PC-3 (cell line): ENCODE results near the gene RNH1. TPM values are rescaled to one million over a fixed set of nuclear protein-coding genes. Genes with fewer than 3 reads are reported as not detected.

Experiments used
- ATAC-seq: fragments of 200-7000 bp; cut with Tn5 transposase; 2 replicates; pipeline ENCODE4 v1.9.1; 2020; ENCODE audit warnings: mild to moderate bottlenecking, moderate library complexity
- BruUV-seq: library from RNA; stranded (reverse); fragments of 400-500 nt; replicated peaks from 2 replicates; lab custom pipeline; 2021; lab: Mats Ljungman, UMichigan
- CTCF ChIA-PET: fragments of 300-600 bp; sonication (Branson Sonifier 250); formaldehyde crosslinking; loops from one replicate; lab custom pipeline; 2022; ENCODE audit warnings: antibody characterized with exemption; lab: Charles Lee
- POLR2A ChIA-PET: fragments of 300-600 bp; sonication (Branson Sonifier 250); formaldehyde crosslinking; loops from one replicate; lab custom pipeline; 2022; ENCODE audit warnings: antibody characterized with exemption; ENCODE audit not compliant: unreplicated experiment; lab: Charles Lee
- DNase-seq: peaks from one replicate; pipeline ENCODE4 v3.0.0-alpha.2; 2015
- H2AFZ ChIP-seq: fragments of 300-600 bp; sonication (generic); 2 replicates; pipeline ENCODE4 v1.6.0; 2016; ENCODE audit warnings: antibody characterized with exemption, low read length
- H3F3A ChIP-seq: fragments of 300-600 bp; sonication (generic); one replicate; pipeline ENCODE4 v1.6.0; 2017; ENCODE audit warnings: antibody characterized with exemption, low read length, control low read depth, mild to moderate bottlenecking; ENCODE audit not compliant: unreplicated experiment
- H3K27ac ChIP-seq: fragments of 300-600 bp; sonication (generic); 2 replicates; pipeline ENCODE4 v1.5.1; 2016; ENCODE audit warnings: mild to moderate bottlenecking, low read length
- H3K27me3 ChIP-seq: fragments of 300-600 bp; sonication (generic); 2 replicates; pipeline ENCODE4 v1.6.1; 2016; ENCODE audit warnings: low read length, mixed read lengths
- H3K36me3 ChIP-seq: fragments of 300-600 bp; sonication (generic); 2 replicates; pipeline ENCODE4 v1.6.1; 2016; ENCODE audit warnings: low read depth, mixed run types, low read length, mixed read lengths
- H3K4me1 ChIP-seq: fragments of 300-600 bp; sonication (generic); 2 replicates; pipeline ENCODE4 v1.5.1; 2016; ENCODE audit warnings: low read length; ENCODE audit not compliant: insufficient read depth
- H3K4me2 ChIP-seq: fragments of 300-600 bp; sonication (generic); 2 replicates; pipeline ENCODE4 v1.6.0; 2016; ENCODE audit warnings: low read length
- H3K4me3 ChIP-seq: fragments of 300-600 bp; sonication (generic); 2 replicates; pipeline ENCODE4 v1.5.1; 2016; ENCODE audit warnings: mild to moderate bottlenecking, low read length, mixed read lengths
- H3K79me2 ChIP-seq: fragments of 300-600 bp; sonication (generic); 2 replicates; pipeline ENCODE4 v1.6.1; 2017; ENCODE audit warnings: low read length, mixed read lengths
- H3K9ac ChIP-seq: fragments of 300-600 bp; sonication (generic); 2 replicates; pipeline ENCODE4 v1.6.0; 2016; ENCODE audit warnings: mild to moderate bottlenecking, low read length
- H3K9me2 ChIP-seq: fragments of 300-600 bp; sonication (generic); replicated peaks from 2 replicates; pipeline ENCODE4 v1.6.1; 2016; ENCODE audit warnings: mixed run types, low read length, mixed read lengths
- H3K9me3 ChIP-seq: fragments of 300-600 bp; sonication (generic); 2 replicates; pipeline ENCODE4 v1.6.1; 2016; ENCODE audit warnings: low read length, mixed read lengths
- H4K20me1 ChIP-seq: fragments of 300-600 bp; sonication (generic); 2 replicates; pipeline ENCODE4 v1.6.1; 2016; ENCODE audit warnings: low read length, mixed read lengths
- EZH2 ChIP-seq: fragments of 300-600 bp; sonication (generic); IDR thresholded peaks from one replicate; pipeline ENCODE4 v1.6.1; 2017; ENCODE audit warnings: antibody characterized with exemption, mild to moderate bottlenecking, low read length; ENCODE audit not compliant: unreplicated experiment
- EZH2phosphoT487 ChIP-seq: fragments of 300-600 bp; sonication (generic); IDR thresholded peaks from 2 replicates; pipeline ENCODE4 v1.6.1; 2018; ENCODE audit warnings: mild to moderate bottlenecking, antibody characterized with exemption, low read length, borderline replicate concordance
- intact Hi-C: fragments of 100-400 bp; cut with micrococcal nuclease; formaldehyde crosslinking; loops from 2 replicates; pipeline ENCODE4 v1.9.0; 2023
- total RNA-seq: library from RNA; depleted of rRNA; stranded (reverse); fragments of >200 nt; gene quantifications from 2 replicates; pipeline ENCODE4 v1.2.3, GENCODE V29; 2014
- TF ChIP-seq, protein P1 (sequence below): fragments of 300-600 bp; sonication (generic); conservative IDR thresholded peaks from 2 replicates; pipeline ENCODE4 v1.5.1; 2017; ENCODE audit warnings: antibody characterized with exemption, low read depth, mild to moderate bottlenecking, low read length

The RNH1 gene
- total RNA-seq, 1 experiment from 2014 or later, result 258 TPM

GRCh38 chr11:504994-505344 lies 2.1 kb downstream of the RNH1 start:
- H3K4me3 ChIP-seq, result peak overlapping the region; percentile 88
- POLR2A ChIA-PET, result no interaction called here
- peak overlapping the region; percentile 100; the same call in 1 of the 2 replicates for H3K9ac ChIP-seq

GRCh38 chr11:504053-504993 lies 2.7 kb downstream of the RNH1 start:
- Histone ChIP-seq H3K9ac (no peak overlapping the region), H3K4me2 (peak overlapping the region; percentile 100), H3K27me3 (no peaks in the 10 kb centered on the region), H3K27ac (no peak overlapping the region), H2AFZ (no peak overlapping the region), H4K20me1 (no peaks in the 10 kb centered on the region), H3K9me2 (no peaks in the 10 kb centered on the region), H3K36me3 (no peaks in the 10 kb centered on the region), H3K4me1 (peaks cover 12% of the 10 kb centered on the region), H3F3A (no peaks in the 10 kb centered on the region), H3K9me3 (no peaks in the 10 kb centered on the region), H3K79me2 (peaks cover 43% of the 10 kb centered on the region), H3K4me3 (peak overlapping the region; percentile 88)
- BruUV-seq, result no TSS peak
- intact Hi-C loops, result no loop called here
- DNase-seq (no peak), ATAC-seq (no peak)
- TF ChIP-seq EZH2phosphoT487, result no peak
- POLR2A ChIA-PET, result no interaction called here
- CTCF ChIA-PET, result no interaction called here

More at GRCh38 chr11:504994-505344, 2.1 kb downstream of the RNH1 start:
- no peak overlapping the region for H3K27ac ChIP-seq
- H3K9me3 ChIP-seq, result no peaks in the 10 kb centered on the region
- peaks cover 43% of the 10 kb centered on the region for H3K79me2 ChIP-seq
- H3K9me2 ChIP-seq, result no peaks in the 10 kb centered on the region
- H3K4me1 ChIP-seq, result peaks cover 12% of the 10 kb centered on the region
- BruUV-seq, result no TSS peak
- no peak for ATAC-seq
- CTCF ChIA-PET, result no interaction called here
- no peaks in the 10 kb centered on the region for H3K27me3 ChIP-seq
- no peaks in the 10 kb centered on the region for H4K20me1 ChIP-seq
- no peaks in the 10 kb centered on the region for H3F3A ChIP-seq
- TF ChIP-seq, protein P1, sequence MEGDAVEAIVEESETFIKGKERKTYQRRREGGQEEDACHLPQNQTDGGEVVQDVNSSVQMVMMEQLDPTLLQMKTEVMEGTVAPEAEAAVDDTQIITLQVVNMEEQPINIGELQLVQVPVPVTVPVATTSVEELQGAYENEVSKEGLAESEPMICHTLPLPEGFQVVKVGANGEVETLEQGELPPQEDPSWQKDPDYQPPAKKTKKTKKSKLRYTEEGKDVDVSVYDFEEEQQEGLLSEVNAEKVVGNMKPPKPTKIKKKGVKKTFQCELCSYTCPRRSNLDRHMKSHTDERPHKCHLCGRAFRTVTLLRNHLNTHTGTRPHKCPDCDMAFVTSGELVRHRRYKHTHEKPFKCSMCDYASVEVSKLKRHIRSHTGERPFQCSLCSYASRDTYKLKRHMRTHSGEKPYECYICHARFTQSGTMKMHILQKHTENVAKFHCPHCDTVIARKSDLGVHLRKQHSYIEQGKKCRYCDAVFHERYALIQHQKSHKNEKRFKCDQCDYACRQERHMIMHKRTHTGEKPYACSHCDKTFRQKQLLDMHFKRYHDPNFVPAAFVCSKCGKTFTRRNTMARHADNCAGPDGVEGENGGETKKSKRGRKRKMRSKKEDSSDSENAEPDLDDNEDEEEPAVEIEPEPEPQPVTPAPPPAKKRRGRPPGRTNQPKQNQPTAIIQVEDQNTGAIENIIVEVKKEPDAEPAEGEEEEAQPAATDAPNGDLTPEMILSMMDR, result no peak
- TF ChIP-seq EZH2, result no peak
- no peak for TF ChIP-seq EZH2phosphoT487
- peak overlapping the region; percentile 100 for H3K4me2 ChIP-seq
- peak; percentile 24 for DNase-seq
- peaks cover 1% of the 10 kb centered on the region; the same call in 1 of the 2 replicates for H3K36me3 ChIP-seq
- no peak overlapping the region for H2AFZ ChIP-seq
- intact Hi-C loops, result loop anchor here (5.0 kb wide), 1 partner anchor 38 kb away; no protein-coding TSS in a partner anchor

DNA sequence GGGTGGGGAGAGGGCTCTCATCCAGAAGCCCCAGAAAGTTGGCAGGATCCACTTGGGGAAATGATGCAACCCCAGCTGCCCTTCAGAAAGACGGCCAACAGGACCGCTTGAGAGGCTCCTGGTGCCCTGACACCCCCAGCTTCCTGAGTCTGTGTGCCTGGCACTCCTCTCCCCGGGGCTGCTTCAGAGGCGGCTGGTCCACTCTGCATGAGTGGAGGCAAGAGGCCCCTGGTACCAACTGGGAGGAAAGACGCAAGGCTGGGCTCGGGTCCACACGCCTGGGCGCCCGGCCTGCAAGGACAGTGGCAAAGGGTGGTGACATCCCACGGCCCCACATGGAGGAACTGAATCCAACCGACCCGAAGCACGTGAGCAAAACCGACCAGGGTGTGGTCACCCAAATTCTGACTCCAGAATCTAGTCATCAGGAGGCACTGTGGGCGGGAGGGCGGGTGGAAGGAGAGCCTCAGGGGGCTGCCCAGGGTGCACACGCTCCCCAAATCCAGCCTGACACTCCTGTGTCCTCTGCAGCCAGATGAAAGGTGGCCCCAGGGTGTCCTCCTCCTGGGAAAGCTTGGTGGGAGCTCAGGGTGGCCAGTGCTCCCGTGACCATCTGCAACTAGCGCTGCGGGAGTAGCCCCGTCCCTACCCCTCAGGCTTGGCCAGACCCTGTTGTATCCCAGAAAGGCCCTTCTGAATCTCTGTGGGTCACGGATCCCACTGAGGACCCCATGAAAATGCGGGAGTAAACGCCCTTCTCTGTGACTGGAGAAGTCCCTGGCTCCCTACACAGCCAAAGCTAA lies 3.7 kb downstream of the RNH1 start:
- TF ChIP-seq EZH2 (no peak), EZH2phosphoT487 (no peak)
- TF ChIP-seq, protein P1, result no peak
- BruUV-seq, result no TSS peak
- Histone ChIP-seq H2AFZ (no peak overlapping the region), H3K4me1 (peaks cover 12% of the 10 kb centered on the region), H3K4me2 (no peak overlapping the region), H3F3A (no peaks in the 10 kb centered on the region), H3K9ac (no peak overlapping the region), H3K79me2 (peaks cover 42% of the 10 kb centered on the region), H3K27me3 (no peaks in the 10 kb centered on the region), H3K4me3 (no peak overlapping the region), H3K36me3 (peaks cover 8% of the 10 kb centered on the region; the same call in 1 of the 2 replicates), H3K9me2 (no peaks in the 10 kb centered on the region), H4K20me1 (no peaks in the 10 kb centered on the region), H3K9me3 (no peaks in the 10 kb centered on the region), H3K27ac (no peak overlapping the region)
- ChIA-PET POLR2A (no interaction called here), CTCF (no interaction called here)
- intact Hi-C loops, result no loop called here
- ATAC-seq (no peak), DNase-seq (no peak)
